ENCODE data around the gene SCG3.

- TF ChIP-seq EZH2 (IDR thresholded peaks at IDR 0.05; ENCODE audit: borderline replicate concordance, insufficient read depth, low read length, poor library complexity, severe bottlenecking) (no peak), CTCF (IDR thresholded peaks at IDR 0.05; ENCODE audit: poor library complexity, severe bottlenecking) (no peak), RAD21 (conservative IDR thresholded peaks at IDR 0.05) (no peak), EP300 (conservative IDR thresholded peaks at IDR 0.05; ENCODE audit: poor library complexity, severe bottlenecking) (no peak), TAF1 (IDR thresholded peaks at IDR 0.05; ENCODE audit: low read depth) (no peak), SMC3 (conservative IDR thresholded peaks at IDR 0.05; ENCODE audit: poor library complexity) (no peak)
These were observed 71.6 kb downstream of the SCG3 start for GRCh38 chr15:51752888-51753287.

Data from neural cell (in vitro differentiated cells).